IPS-11a (cell line): ENCODE measurements around the gene GCNT3.

Source experiments
- H3K4me3 ChIP-seq: one replicate; pipeline ENCODE4 v1.5.1; 2013; ENCODE audit warnings: low read depth, low read length, control low read depth

GCNT3 gene

DNA sequence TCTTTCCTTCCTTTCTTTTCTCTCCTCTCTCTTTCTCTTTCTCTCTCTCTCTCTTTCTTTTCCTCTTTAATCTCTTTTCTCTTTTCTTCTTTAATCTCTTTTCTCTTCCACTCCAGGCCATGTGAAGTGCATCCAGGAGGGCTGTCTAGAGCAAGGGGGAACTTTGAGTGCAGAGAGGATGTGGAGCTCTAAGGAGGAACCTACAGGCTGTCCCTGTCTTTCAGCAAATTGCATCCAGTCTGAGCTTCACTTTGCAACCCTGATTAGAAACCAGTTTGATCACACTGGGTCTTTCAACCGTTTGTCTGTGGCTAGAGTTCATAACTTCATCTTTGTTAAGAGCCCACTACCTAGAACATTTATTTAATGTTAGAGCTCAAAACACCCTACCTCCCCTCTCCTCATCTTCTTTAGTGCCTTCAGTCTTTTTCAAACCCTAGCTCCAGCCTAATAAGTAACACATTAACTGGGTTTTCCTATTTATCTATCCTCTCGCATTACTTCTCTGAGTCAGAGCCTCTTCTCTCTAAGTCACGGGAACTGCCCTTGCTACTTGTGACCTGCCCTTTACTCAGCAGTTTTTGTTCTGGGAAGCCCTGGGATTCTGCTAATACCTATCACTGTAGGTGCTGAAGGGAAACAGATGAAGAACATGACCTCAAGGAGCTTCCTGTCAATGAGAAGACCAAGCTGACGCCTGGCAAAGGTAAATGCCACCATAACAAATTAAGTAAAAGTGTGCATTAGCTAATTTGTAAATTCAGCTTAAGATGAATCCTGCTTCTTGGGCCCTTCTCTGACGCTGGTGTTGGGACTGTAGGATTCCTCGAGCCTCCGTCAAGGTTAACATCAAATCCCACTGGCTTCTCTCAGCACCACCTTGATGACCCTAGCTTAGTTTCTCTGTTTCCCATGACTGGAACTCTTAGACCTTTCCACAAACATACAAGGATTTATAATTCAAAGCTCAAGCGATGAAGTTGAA lies at the start of gene GCNT3:
Gene GCNT3 (plus strand): TSS at position 508 of the 985 bp plus-strand sequence. CDS start 6,456 bp downstream, outside the sequence.
- H3K4me3 ChIP-seq, result no peak within 1 kb of the TSS

DNA sequence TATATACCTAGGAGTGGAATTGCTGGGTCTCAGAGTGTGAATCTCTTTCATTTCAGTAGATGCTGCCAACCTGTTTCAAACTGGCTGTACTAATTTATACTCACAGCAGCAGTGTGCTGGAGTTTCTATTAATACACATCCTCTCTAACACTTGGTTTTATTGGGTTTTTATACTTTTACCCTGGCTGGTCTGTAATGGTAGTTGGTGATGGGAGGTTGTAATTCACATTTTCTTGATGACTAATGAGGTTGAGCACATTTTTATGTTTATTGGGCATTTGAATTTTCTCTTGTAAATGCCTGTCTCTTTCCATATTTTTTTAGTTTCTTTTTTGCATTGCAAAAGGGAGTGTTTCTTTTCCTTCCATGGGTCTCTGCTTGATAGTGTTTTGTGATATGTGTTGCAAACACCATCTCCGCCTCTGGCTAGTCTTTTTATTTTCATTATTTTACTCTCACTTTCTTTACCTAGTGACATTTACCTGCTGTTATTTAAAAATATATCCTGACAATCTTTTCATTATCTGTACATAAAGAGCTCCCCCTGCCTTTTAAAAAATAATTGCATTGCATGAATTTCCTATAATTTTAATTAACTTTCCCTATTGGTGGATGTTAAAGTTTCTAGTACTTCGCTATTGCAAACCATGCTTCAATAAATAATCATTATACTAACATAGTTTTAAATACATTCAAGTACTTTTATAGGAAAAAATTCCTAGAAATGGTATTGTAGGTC lies 49.0 kb upstream of the GCNT3 start:
- H3K4me3 ChIP-seq, result no peak overlapping the region

- H3K4me3 ChIP-seq, result no peak overlapping the region
These were observed 46.3 kb upstream of the GCNT3 start for GRCh38 chr15:59565299-59565698.

- H3K4me3 ChIP-seq, result no peak overlapping the region
These were observed 44.3 kb upstream of the GCNT3 start for GRCh38 chr15:59567324-59567723.

DNA sequence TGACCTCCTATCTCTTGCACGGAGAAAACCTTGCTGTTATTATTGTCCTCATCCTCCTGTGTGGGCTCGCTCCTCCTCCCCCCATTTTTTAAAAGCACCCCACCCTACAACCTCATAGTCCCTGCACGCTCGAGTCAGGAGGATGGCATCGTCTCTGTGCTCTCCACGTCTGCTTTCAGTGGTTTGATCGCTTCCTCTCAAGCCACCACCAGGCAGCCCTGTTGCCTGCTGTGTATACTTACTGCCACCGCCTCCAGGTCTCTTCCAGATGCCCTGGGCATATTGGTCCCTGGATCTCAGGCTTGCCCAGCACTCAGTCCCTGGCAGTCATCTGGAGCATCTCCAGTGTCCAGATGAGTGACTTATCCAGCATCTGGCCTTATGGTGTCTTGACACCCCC lies 42.1 kb upstream of the GCNT3 start:
- H3K4me3 ChIP-seq, result no peak overlapping the region

DNA sequence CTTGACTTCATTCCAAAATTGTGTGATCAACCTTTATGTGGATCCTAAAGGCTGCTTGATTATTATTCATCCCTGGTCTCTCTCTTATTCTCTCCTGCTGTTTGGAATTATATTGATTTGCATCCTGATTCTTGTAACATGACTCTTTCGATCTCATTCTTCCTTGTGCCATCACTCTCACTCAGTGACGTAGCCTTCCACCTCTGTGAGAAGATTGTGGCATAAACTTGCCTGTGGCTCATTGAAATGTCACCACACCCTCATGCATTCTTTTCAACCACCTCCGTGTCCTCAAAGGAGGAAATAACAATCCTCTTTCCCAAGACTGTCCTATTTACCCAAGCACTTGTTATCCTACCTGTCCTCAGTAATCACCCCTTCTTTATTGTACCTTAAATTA lies 41.3 kb upstream of the GCNT3 start:
- no peak overlapping the region for H3K4me3 ChIP-seq

GRCh38 chr15:59571606-59572005 lies 40.0 kb upstream of the GCNT3 start:
- no peak overlapping the region for H3K4me3 ChIP-seq

DNA sequence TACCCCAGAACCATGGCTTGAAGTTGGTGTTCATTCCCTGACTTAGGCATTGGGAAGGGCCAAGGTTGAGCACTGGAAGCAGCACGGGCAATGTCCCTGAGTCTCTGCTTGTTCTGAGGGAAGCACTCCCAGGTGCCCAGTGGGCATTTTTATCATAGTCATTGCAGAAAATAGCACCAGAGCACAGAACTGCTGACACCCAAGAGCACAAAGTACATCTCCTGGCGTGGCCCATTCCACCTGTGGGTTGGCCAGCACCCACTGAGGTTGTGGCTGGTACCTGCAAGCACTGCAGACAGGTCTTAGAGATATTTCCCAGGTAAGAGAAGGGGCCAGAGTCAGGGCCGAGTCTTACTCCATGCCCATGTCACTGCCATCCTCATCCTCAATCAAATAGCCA lies 28.5 kb upstream of the GCNT3 start:
- H3K4me3 ChIP-seq, result no peak overlapping the region

DNA sequence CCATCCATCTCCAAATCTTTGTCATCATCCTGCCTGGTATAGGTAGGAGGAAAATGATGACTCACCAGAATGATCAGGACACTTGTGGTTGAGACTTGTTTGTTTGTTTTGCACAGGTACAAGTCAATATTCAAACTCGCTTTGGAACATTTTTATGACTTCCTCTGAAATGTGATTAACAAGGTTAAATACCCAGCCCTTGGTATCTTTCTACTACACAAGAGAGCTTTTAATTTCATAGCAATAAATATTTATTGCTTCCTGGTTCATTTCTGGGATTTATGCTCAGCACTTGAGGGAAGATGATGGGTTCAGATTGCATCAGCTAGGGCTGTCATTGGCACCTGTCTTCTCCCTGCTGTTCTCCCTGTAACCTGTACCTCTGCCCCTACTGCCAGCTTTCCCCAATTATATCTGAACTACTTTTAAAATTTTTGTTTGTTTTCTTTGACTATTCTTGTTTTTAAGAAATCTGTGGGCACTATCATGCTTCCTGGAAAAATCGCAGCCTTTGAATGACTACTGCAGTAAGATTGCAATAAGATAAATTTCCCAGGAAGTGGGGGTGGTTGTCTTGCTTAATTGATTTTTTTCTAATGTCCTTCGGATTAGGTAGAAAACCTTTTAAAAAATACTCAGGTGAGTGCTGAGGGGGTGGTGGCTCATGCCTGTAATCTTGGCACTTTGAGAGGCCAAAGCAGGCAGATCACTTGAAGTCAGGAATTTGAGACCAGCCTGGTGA lies 24.3 kb upstream of the GCNT3 start:
- H3K4me3 ChIP-seq, result no peak overlapping the region

- no peak overlapping the region for H3K4me3 ChIP-seq
These were observed 21.6 kb upstream of the GCNT3 start for GRCh38 chr15:59590027-59590426.

DNA sequence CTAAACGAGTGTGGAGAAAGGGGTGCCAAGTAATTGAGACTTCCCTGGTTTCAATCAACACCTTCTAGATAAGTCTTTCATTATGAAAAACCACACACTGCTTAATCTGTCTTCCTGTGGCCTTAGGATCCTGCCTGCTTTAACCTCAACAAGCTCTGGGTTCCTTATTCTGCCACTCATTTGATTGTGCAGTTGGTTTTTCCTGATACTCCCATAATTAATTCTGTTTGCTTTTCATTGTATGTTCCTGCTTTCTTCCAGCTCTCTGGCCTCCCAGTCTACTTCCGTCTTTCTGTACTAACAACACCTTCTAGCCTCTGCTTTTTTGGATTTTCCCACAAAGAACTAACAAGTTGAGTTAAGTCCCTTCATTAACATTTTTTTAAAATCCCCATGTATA lies 20.2 kb upstream of the GCNT3 start:
- no peak overlapping the region for H3K4me3 ChIP-seq

DNA sequence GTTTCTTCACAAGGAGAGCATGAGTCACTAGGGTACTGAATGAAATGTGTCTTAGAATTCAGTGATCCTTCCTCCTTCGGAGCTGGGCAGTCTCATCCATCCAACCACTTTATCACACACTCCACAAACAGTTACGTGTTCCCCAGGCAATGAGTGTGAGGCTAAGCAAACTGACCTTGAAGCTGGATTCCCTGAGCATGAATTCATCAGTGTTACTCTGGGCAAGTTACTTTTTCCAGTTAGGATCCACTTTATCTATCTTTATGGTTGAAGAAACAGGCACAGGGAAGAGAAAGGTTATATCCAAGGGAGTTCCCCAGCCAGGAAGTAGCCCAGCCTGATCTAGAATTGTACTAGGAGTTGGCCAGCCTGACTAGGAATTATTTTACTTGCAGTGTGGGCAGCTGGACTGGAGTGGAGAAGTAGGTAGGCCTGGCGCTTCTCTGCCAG lies 17.1 kb upstream of the GCNT3 start:
- H3K4me3 ChIP-seq, result no peak overlapping the region

DNA sequence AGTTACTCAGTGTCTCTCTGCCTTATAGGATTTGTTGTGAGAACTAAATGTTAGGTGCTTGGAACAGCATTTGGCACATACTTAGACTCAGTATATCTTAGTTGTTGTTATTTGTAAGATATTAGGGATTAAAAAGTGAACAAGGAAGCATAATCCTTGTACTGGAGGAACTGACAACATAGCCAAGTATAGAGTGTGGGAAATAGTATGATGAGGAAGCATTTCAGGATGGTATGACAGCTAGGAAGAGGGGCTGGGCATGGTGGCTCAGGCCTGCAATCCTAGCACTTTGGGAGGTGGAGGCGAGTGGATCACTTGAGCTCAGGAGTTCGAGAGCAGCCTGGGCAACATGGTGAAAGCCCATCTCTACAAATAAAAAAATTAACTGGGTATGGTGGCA lies 16.6 kb upstream of the GCNT3 start:
- H3K4me3 ChIP-seq, result no peak overlapping the region

DNA sequence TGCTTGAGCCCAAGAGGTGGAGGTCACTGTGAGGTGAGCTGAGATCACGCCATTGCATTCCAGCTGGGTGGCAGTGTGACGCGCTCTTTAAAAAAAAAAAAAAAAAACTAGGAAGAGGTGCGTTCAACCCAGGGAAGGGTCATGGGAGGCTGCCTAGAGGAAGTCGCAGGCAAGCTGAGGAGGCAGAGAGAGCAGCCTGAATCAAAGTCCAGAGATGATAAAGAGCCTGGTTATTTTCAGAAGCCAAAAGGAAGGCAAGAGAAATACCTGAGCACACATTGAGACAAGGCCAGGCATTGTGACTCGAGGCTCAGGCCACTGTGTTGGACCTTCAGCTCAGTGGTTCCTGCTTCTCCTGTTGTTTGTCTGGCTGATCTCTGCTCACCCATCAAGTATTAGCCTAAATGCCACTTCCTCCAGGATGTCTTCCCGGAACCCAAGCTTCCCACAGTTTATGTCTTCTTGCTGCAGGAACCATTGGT lies 16.1 kb upstream of the GCNT3 start:
- no peak overlapping the region for H3K4me3 ChIP-seq

- H3K4me3 ChIP-seq, result no peak overlapping the region
These were observed 14.9 kb upstream of the GCNT3 start for GRCh38 chr15:59596640-59597039.

GRCh38 chr15:59598461-59598860 lies 13.1 kb upstream of the GCNT3 start:
- H3K4me3 ChIP-seq, result no peak overlapping the region

DNA sequence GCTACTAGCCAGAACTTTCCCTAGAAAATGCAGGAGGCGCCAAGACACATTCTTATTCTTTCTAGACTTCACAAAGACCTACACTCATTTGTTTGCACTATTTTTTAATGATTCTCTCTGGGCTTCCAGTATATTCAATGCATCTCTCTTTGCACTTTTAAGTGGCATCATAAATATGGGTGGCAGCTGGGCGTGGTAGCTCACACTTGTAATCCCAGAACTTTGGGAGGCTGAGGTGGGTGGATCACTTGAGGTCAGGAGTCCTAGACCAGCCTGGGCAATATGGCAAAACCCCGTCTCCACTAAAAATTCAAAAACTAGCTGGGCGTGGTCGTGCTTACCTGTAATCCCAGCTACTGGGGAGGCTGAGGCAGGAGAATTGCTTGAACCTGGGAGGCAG lies 5.6 kb upstream of the GCNT3 start:
- H3K4me3 ChIP-seq, result no peak overlapping the region

DNA sequence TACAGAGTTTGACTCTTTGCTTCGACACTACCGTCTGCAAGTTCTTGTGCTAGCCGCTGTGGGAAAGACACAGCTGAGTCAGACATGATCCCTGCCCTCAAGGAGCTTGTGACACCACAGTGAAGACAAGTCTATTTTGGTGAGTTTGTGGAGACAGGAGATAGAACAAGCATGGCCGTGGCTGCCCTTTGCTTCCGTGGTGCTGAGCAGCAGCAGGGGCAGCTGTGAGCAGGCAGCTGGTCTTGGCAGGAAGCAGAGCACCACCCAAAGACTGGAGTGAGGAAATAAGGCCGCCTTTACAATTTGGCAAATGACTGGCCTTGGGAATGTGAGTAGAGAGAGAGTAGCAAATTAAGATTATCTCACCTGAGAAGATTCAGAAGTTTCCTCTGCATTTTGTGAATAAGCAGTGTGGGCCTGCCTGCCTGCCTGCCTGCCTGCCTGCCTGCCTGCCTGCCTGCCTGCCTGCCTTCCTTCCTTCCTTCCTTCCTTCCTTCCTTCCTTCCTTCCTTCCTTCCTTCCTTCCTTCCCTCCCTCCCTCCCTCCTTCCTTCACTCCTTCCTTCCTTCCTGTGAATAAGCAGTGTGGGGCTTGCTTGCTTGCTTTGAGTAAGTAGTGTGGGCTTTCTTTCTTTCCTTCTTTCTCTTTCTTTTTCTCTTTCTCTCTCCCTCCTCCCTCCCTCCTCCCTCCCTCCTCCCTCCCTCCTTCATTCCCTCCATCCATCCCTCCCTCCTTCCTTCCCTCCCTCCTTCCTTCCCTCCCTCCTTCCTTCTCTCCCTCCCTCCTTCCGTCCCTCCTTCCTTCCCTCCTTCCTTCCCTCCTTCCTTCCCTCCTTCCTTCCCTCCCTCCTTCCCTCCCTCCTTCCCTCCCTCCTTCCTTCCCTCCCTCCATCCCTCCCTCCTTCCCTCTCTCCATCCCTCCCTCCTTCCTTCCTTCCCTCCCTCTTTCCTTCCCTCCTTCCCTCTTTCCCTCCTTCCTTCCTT lies 1.6 kb upstream of the GCNT3 start:
- no peak overlapping the region for H3K4me3 ChIP-seq

- H3K4me3 ChIP-seq, result no peak overlapping the region
These were observed 2.6 kb downstream of the GCNT3 start for GRCh38 chr15:59614153-59614552.

DNA sequence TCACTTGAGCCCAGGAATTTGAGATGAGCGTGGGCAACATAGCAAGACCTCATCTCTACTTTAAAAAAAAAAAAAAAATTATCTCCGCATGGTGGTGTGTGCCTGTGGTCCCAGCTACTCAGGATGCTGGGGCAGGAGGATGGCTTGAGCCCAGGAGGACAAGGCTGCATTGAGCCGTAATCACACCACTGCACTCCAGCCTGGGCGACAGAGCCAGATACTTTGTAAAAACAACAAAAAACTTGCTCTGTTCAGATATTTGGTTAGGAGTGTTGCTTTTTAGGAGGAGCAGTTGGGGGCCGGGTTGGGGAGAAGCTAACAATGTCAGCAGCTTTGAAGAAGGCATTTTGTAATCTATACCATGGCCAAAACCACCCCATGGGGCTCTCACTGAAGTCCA lies 4.1 kb downstream of the GCNT3 start:
- H3K4me3 ChIP-seq, result no peak overlapping the region
